ENCODE measurements around the gene CNKSR3. TPM values are rescaled to one million over a fixed set of nuclear protein-coding genes. Genes with fewer than 3 reads are reported as not detected.

CNKSR3 gene
- total and polyA plus RNA-seq, 7 experiments from 2014 or later: 0.01 to 0.17 (median 0.16) TPM; not detected in 4

- ATAC-seq (no peak), DNase-seq (no peak)
- H3K27me3 ChIP-seq (ENCODE audit: control insufficient read depth in 2 of 2, insufficient read depth in 2 of 2, low read length in 2 of 2): no peaks in the 10 kb centered on the region
- peaks cover 0 to 4% (median 0%) of the 10 kb centered on the region in 11 donors for H3K9me3 Mint-ChIP-seq
- peaks cover 0 to 11% (median 6%) of the 10 kb centered on the region in 7 donors for H3K4me1 Mint-ChIP-seq
- no peak overlapping the region for H3K27ac ChIP-seq (ENCODE audit: low read depth, low read length)
- ChIA-PET CTCF (no interaction called here), POLR2A (no interaction called here)
- peaks cover 31 to 56% (median 45%) of the 10 kb centered on the region in 5 donors for H3K27me3 Mint-ChIP-seq
- H3K36me3 Mint-ChIP-seq: no peaks in the 10 kb centered on the region
- H3K4me1 ChIP-seq (ENCODE audit: control insufficient read depth in 2 of 2, insufficient read depth in 2 of 2, low read length in 2 of 2): no peaks in the 10 kb centered on the region
- H3K9me3 ChIP-seq (ENCODE audit: control insufficient read depth in 2 of 3, low read length in 3 of 3): no peaks in the 10 kb centered on the region
- intact Hi-C loops (cut with micrococcal nuclease): no loop called here
- H3K4me3 ChIP-seq (ENCODE audit: low read length): no peak overlapping the region
- no peak overlapping the region for H3K4me3 Mint-ChIP-seq
- H3K36me3 ChIP-seq (ENCODE audit: control insufficient read depth in 2 of 3, insufficient read depth in 3 of 3, low read length in 3 of 3): no peaks in the 10 kb centered on the region
- H3K27ac Mint-ChIP-seq: no peak overlapping the region
Measured at GRCh38 chr6:154504865-154505449, 5.5 kb downstream of the CNKSR3 start.

- ChIA-PET POLR2A (no interaction called here), CTCF (no interaction called here)
- H3K4me1 ChIP-seq (ENCODE audit: control insufficient read depth in 2 of 2, insufficient read depth in 2 of 2, low read length in 2 of 2): no peaks in the 10 kb centered on the region
- H3K9me3 ChIP-seq (ENCODE audit: control insufficient read depth in 2 of 3, low read length in 3 of 3): no peaks in the 10 kb centered on the region
- intact Hi-C loops (cut with micrococcal nuclease): no loop called here
- no peaks in the 10 kb centered on the region for H3K36me3 ChIP-seq (ENCODE audit: control insufficient read depth in 2 of 3, insufficient read depth in 3 of 3, low read length in 3 of 3)
- H3K4me3 ChIP-seq (ENCODE audit: low read length): no peak overlapping the region
- H3K27ac ChIP-seq (ENCODE audit: low read depth, low read length): no peak overlapping the region
- peaks cover 0 to 4% (median 0%) of the 10 kb centered on the region in 11 donors for H3K9me3 Mint-ChIP-seq
- no peak overlapping the region for H3K4me3 Mint-ChIP-seq
- H3K4me1 Mint-ChIP-seq: peaks cover 0 to 8% (median 6%) of the 10 kb centered on the region in 7 donors
- H3K27me3 ChIP-seq (ENCODE audit: control insufficient read depth in 2 of 2, insufficient read depth in 2 of 2, low read length in 2 of 2): no peaks in the 10 kb centered on the region
- H3K27ac Mint-ChIP-seq: no peak overlapping the region
- ATAC-seq: no peak
- DNase-seq: no peak
- peaks cover 28 to 52% (median 45%) of the 10 kb centered on the region in 5 donors for H3K27me3 Mint-ChIP-seq
- H3K36me3 Mint-ChIP-seq: no peaks in the 10 kb centered on the region
Measured at GRCh38 chr6:154504102-154504501, 6.4 kb downstream of the CNKSR3 start.

GRCh38 chr6:154503658-154504057 is 6.8 kb downstream of the CNKSR3 start:
- intact Hi-C loops (cut with micrococcal nuclease): no loop called here
- Mint-ChIP-seq H3K27me3 (peaks cover 24 to 51% (median 45%) of the 10 kb centered on the region in 5 donors), H3K4me3 (no peak overlapping the region), H3K4me1 (peaks cover 0 to 4% (median 1%) of the 10 kb centered on the region in 7 donors), H3K9me3 (peaks cover 0 to 4% (median 0%) of the 10 kb centered on the region in 11 donors), H3K36me3 (no peaks in the 10 kb centered on the region), H3K27ac (no peak overlapping the region)
- ATAC-seq (no peak), DNase-seq (no peak)
- Histone ChIP-seq H3K9me3 (ENCODE audit: control insufficient read depth in 2 of 3, low read length in 3 of 3) (no peaks in the 10 kb centered on the region), H3K27me3 (ENCODE audit: control insufficient read depth in 2 of 2, insufficient read depth in 2 of 2, low read length in 2 of 2) (no peaks in the 10 kb centered on the region), H3K4me1 (ENCODE audit: control insufficient read depth in 2 of 2, insufficient read depth in 2 of 2, low read length in 2 of 2) (no peaks in the 10 kb centered on the region), H3K4me3 (ENCODE audit: low read length) (no peak overlapping the region), H3K36me3 (ENCODE audit: control insufficient read depth in 2 of 3, insufficient read depth in 3 of 3, low read length in 3 of 3) (no peaks in the 10 kb centered on the region), H3K27ac (ENCODE audit: low read depth, low read length) (no peak overlapping the region)
- POLR2A ChIA-PET: no interaction called here
- CTCF ChIA-PET: no interaction called here

- intact Hi-C loops (cut with micrococcal nuclease): no loop called here
- DNase-seq: no peak
- Mint-ChIP-seq H3K27me3 (peaks cover 14 to 41% (median 38%) of the 10 kb centered on the region in 5 donors), H3K9me3 (peaks cover 0 to 4% (median 0%) of the 10 kb centered on the region in 11 donors), H3K4me3 (no peak overlapping the region), H3K4me1 (no peaks in the 10 kb centered on the region), H3K27ac (no peak overlapping the region), H3K36me3 (no peaks in the 10 kb centered on the region)
- H3K9me3 ChIP-seq (ENCODE audit: control insufficient read depth in 2 of 3, low read length in 3 of 3): no peaks in the 10 kb centered on the region
- H3K27me3 ChIP-seq (ENCODE audit: control insufficient read depth in 2 of 2, insufficient read depth in 2 of 2, low read length in 2 of 2): no peaks in the 10 kb centered on the region
- H3K4me1 ChIP-seq (ENCODE audit: control insufficient read depth in 2 of 2, insufficient read depth in 2 of 2, low read length in 2 of 2): no peaks in the 10 kb centered on the region
- CTCF ChIA-PET: interaction anchor here (0.5 kb wide), 1 partner anchor 1478 kb away, joined by 3 read pairs; no protein-coding TSS in a partner anchor
- H3K36me3 ChIP-seq (ENCODE audit: control insufficient read depth in 2 of 3, insufficient read depth in 3 of 3, low read length in 3 of 3): no peaks in the 10 kb centered on the region
- H3K27ac ChIP-seq (ENCODE audit: low read depth, low read length): no peak overlapping the region
- no peak overlapping the region for H3K4me3 ChIP-seq (ENCODE audit: low read length)
- POLR2A ChIA-PET: no interaction called here
- ATAC-seq: no peak
Measured at GRCh38 chr6:154502553-154502952, 7.9 kb downstream of the CNKSR3 start.

- H3K36me3 Mint-ChIP-seq: no peaks in the 10 kb centered on the region
- H3K27ac ChIP-seq (ENCODE audit: low read depth, low read length): no peak overlapping the region
- no peaks in the 10 kb centered on the region for H3K4me1 ChIP-seq (ENCODE audit: control insufficient read depth in 2 of 2, insufficient read depth in 2 of 2, low read length in 2 of 2)
- ATAC-seq (no peak), DNase-seq (no peak)
- no peaks in the 10 kb centered on the region for H3K9me3 ChIP-seq (ENCODE audit: control insufficient read depth in 2 of 3, low read length in 3 of 3)
- H3K4me1 Mint-ChIP-seq: no peaks in the 10 kb centered on the region
- H3K27me3 ChIP-seq (ENCODE audit: control insufficient read depth in 2 of 2, insufficient read depth in 2 of 2, low read length in 2 of 2): no peaks in the 10 kb centered on the region
- H3K27me3 Mint-ChIP-seq: peaks cover 12 to 33% (median 28%) of the 10 kb centered on the region in 5 donors
- H3K4me3 Mint-ChIP-seq: no peak overlapping the region
- H3K9me3 Mint-ChIP-seq: peaks cover 0 to 4% (median 0%) of the 10 kb centered on the region in 11 donors
- ChIA-PET CTCF (no interaction called here), POLR2A (no interaction called here)
- H3K4me3 ChIP-seq (ENCODE audit: low read length): no peak overlapping the region
- intact Hi-C loops (cut with micrococcal nuclease): no loop called here
- H3K36me3 ChIP-seq (ENCODE audit: control insufficient read depth in 2 of 3, insufficient read depth in 3 of 3, low read length in 3 of 3): no peaks in the 10 kb centered on the region
- no peak overlapping the region for H3K27ac Mint-ChIP-seq
Measured at GRCh38 chr6:154501578-154501868, 9.0 kb downstream of the CNKSR3 start.

- ATAC-seq (no peak), DNase-seq (no peak)
- Histone ChIP-seq H3K4me1 (ENCODE audit: control insufficient read depth in 2 of 2, insufficient read depth in 2 of 2, low read length in 2 of 2) (no peaks in the 10 kb centered on the region), H3K27me3 (ENCODE audit: control insufficient read depth in 2 of 2, insufficient read depth in 2 of 2, low read length in 2 of 2) (no peaks in the 10 kb centered on the region), H3K4me3 (ENCODE audit: low read length) (no peak overlapping the region), H3K36me3 (ENCODE audit: control insufficient read depth in 2 of 3, insufficient read depth in 3 of 3, low read length in 3 of 3) (no peaks in the 10 kb centered on the region), H3K27ac (ENCODE audit: low read depth, low read length) (no peak overlapping the region), H3K9me3 (ENCODE audit: control insufficient read depth in 2 of 3, low read length in 3 of 3) (no peaks in the 10 kb centered on the region)
- intact Hi-C loops (cut with micrococcal nuclease): no loop called here
- no peaks in the 10 kb centered on the region for H3K36me3 Mint-ChIP-seq
- ChIA-PET CTCF (interaction anchor here (0.7 kb wide), 1 partner anchor 131 kb away, joined by 3 read pairs; no protein-coding TSS in a partner anchor), POLR2A (no interaction called here)
- no peaks in the 10 kb centered on the region for H3K4me1 Mint-ChIP-seq
- peaks cover 0 to 2% (median 0%) of the 10 kb centered on the region in 11 donors for H3K9me3 Mint-ChIP-seq
- H3K27ac Mint-ChIP-seq: no peak overlapping the region
- H3K4me3 Mint-ChIP-seq: no peak overlapping the region
- H3K27me3 Mint-ChIP-seq: peaks cover 7 to 27% (median 23%) of the 10 kb centered on the region in 5 donors
Measured at GRCh38 chr6:154500769-154501577, 9.5 kb downstream of the CNKSR3 start.

All from naive thymus-derived CD4-positive, alpha-beta T cell (primary cell).